GM18505 (cell line): ENCODE results near the gene LMAN2.

ENCODE experiments used
- ATAC-seq: cut with Tn5 transposase; IDR thresholded peaks from one replicate; pipeline ENCODE4 v1.9.1; 2021; ENCODE audit not compliant: unreplicated experiment
- POLR2A ChIP-seq: IDR thresholded peaks from 4 replicates; pipeline ENCODE4 v1.6.1; 2011; ENCODE audit warnings: borderline replicate concordance; ENCODE audit not compliant: insufficient read depth, insufficient read length; ENCODE audit errors: extremely low read depth

The LMAN2 gene

GRCh38 chr5:177327539-177328522 is 23.6 kb downstream of the LMAN2 start:
- ATAC-seq: no peak
- no peak for TF ChIP-seq POLR2A

GRCh38 chr5:177325868-177326381 is 25.5 kb downstream of the LMAN2 start:
- no peak for ATAC-seq
- TF ChIP-seq POLR2A: no peak

GRCh38 chr5:177320879-177321278 is 30.6 kb downstream of the LMAN2 start:
- no peak for ATAC-seq
- TF ChIP-seq POLR2A: no peak

GRCh38 chr5:177319913-177320588 is 31.4 kb downstream of the LMAN2 start:
- no peak for TF ChIP-seq POLR2A
- no peak for ATAC-seq

- no peak for TF ChIP-seq POLR2A
- ATAC-seq: no peak
Observed at GRCh38 chr5:177317959-177318377, 33.5 kb downstream of the LMAN2 start.

- TF ChIP-seq POLR2A: no peak
- no peak for ATAC-seq
Observed at GRCh38 chr5:177316005-177316404, 35.5 kb downstream of the LMAN2 start.

GRCh38 chr5:177315411-177315810 is 36.1 kb downstream of the LMAN2 start:
- TF ChIP-seq POLR2A: no peak
- no peak for ATAC-seq

GRCh38 chr5:177314376-177315342 is 36.8 kb downstream of the LMAN2 start:
- no peak for TF ChIP-seq POLR2A
- ATAC-seq: no peak

GRCh38 chr5:177313561-177314259 is 37.8 kb downstream of the LMAN2 start:
- no peak for ATAC-seq

GRCh38 chr5:177312649-177313181 is 38.8 kb downstream of the LMAN2 start:
- no peak for TF ChIP-seq POLR2A

More at GRCh38 chr5:177313561-177314259, 37.8 kb downstream of the LMAN2 start:
- TF ChIP-seq POLR2A: no peak

GRCh38 chr5:177311723-177312648 is 39.5 kb downstream of the LMAN2 start, which contains the start of gene MXD3:
TSS of gene MXD3 (minus strand) at chr5:177311898. CDS start at chr5:177311830, 68 bp downstream.
- ATAC-seq: peak; percentile 69
- TF ChIP-seq POLR2A: peak; percentile 56

More at GRCh38 chr5:177312649-177313181, 38.8 kb downstream of the LMAN2 start:
- peak; percentile 24 for ATAC-seq
